ENCODE measurements around the gene SOX1. TPM values are rescaled to one million over a fixed set of nuclear protein-coding genes. Genes with fewer than 3 reads are reported as not detected.

Gene SOX1
- total RNA-seq, 1 donor from 2014 or later = not detected

DNA sequence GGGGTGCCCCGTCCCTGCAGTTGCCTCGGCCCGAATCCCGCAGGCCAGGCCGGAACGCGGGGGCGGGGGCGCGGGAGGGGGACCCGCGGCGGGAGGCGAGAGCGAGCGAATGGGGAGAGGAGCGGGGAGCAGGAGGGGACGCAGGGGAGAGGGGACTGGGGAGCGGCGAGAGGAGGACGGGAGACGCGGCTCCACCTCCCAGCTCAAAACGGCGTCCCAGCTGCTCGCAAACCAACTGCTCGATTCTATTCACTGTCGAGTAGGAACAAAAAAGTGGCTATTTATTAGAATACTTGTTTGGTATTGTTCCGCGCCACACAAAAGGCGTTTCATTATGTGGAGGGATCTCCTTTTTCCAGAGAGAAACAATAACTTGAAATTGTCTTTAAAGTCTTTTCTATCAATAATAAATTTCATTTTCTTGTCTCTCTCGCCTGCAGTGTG lies 10.6 kb upstream of the SOX1 start:
- DNase-seq (ENCODE audit: low spot score in 2 of 2) = no peak
- intact Hi-C loops (cut with DNase I) = no loop called here
- TF ChIP-seq, protein P1, sequence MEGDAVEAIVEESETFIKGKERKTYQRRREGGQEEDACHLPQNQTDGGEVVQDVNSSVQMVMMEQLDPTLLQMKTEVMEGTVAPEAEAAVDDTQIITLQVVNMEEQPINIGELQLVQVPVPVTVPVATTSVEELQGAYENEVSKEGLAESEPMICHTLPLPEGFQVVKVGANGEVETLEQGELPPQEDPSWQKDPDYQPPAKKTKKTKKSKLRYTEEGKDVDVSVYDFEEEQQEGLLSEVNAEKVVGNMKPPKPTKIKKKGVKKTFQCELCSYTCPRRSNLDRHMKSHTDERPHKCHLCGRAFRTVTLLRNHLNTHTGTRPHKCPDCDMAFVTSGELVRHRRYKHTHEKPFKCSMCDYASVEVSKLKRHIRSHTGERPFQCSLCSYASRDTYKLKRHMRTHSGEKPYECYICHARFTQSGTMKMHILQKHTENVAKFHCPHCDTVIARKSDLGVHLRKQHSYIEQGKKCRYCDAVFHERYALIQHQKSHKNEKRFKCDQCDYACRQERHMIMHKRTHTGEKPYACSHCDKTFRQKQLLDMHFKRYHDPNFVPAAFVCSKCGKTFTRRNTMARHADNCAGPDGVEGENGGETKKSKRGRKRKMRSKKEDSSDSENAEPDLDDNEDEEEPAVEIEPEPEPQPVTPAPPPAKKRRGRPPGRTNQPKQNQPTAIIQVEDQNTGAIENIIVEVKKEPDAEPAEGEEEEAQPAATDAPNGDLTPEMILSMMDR (IDR thresholded peaks at IDR 0.05) = no peak
- no peaks in the 10 kb centered on the region for H3K36me3 ChIP-seq
- H3K27ac ChIP-seq = no peak overlapping the region
- H3K4me3 ChIP-seq = no peak overlapping the region
- H3K9me3 ChIP-seq = no peaks in the 10 kb centered on the region
- H3K4me1 ChIP-seq = peaks cover 0 to 5% of the 10 kb centered on the region in 2 donors
- peaks cover 7% of the 10 kb centered on the region for H3K27me3 ChIP-seq

DNA sequence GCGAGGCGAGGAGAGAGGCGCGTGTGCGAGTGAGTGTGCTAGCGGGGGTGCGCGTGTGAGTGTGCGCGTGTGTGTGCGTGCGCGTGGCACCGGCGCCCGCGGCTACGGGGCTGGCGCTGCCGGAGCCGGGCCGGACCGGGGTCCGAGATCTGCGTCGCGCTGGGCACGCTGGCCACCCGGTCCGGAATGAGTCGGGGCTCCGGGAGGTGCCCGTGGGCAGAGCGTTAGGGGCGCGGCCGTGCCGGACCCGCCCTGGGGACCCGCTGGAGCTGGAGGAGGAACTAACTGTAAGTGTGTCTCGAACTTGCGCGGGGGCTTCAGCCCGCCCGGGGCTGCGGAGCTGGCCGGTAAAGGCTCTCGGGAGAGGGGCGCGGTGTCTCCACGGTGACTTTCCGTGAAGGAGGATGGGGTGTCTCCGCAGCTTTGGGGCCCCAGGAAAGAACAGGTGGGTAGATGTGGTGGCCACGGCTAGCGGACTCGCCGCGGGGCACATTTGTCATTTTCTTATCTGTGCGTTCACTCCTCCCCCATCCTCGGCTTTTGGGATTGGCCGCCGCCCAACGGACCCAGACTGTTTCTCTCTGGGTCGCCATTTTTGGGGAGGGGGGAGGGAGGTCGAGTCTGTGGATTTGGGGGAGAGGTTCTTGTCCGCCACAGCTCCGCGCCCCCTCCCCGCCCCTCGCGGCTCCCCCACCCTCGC lies 10.1 kb upstream of the SOX1 start:
- Histone ChIP-seq H3K4me3 (no peak overlapping the region), H3K27me3 (peaks cover 7% of the 10 kb centered on the region), H3K4me1 (peaks cover 0 to 5% of the 10 kb centered on the region in 2 donors), H3K27ac (no peak overlapping the region), H3K9me3 (no peaks in the 10 kb centered on the region), H3K36me3 (no peaks in the 10 kb centered on the region)
- intact Hi-C loops (cut with DNase I) = no loop called here
- TF ChIP-seq, protein P1 (IDR thresholded peaks at IDR 0.05) = no peak
- DNase-seq (ENCODE audit: low spot score in 2 of 2) = no peak

DNA sequence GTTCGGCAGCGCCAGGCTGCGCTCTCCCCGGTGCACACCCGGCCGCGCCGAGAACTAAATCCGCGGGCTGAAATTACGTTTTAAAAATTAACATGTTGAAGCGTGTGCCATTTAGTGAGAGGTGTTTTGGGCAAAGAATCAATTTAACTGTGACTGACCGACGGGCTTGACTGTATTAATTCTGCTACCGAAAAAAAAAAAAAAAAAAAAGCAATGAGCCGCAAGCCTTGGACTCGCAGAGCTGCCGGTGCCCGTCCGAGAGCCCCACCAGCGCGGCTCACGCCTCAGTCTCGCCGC lies 9.6 kb upstream of the SOX1 start:
- no peak overlapping the region for H3K27ac ChIP-seq
- intact Hi-C loops (cut with DNase I) = no loop called here
- H3K36me3 ChIP-seq = no peaks in the 10 kb centered on the region
- H3K4me3 ChIP-seq = no peak overlapping the region
- TF ChIP-seq, protein P1 (IDR thresholded peaks at IDR 0.05) = no peak
- no peak for DNase-seq (ENCODE audit: low spot score in 2 of 2)
- H3K27me3 ChIP-seq = peaks cover 7% of the 10 kb centered on the region
- H3K9me3 ChIP-seq = no peaks in the 10 kb centered on the region
- H3K4me1 ChIP-seq = peaks cover 0 to 5% of the 10 kb centered on the region in 2 donors

DNA sequence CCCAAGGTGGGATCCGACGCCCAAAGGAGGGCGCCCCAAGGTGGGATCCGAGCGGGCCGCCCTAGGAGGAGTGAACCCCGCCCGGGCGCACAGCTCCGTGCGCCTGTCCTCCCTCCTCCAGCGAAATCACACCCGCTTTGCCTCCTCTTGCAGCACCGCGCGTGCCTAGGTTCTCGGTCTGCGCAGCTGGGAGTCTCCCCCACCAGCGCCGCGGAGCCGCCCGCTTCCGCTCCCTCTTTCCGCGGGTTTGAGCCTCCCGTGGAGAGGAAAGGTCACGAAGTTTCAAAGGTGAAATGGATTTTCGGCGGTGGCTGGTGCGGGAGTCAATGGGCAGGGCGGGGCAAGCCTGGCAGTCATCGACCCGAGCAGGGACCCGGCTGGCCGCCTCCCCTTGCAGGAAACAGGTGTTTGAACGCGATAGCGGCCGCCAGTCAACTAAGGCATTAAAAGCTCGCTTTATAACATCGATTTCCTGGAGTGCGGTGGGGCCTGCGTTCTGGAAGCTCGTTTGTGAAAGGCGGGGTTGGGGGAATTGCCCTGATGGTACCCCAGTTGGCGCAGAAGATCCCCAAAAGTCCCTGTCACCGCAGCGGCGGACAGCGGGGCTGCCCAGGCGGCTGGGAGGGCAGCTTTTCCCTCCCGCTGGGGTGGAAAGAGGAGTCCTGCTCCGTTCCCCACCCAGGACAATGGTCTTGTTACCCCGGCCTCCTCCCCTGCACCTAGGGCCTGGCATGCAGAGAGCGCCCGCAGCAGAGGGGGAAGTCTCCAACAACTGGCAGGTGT lies 9.0 kb upstream of the SOX1 start:
- Histone ChIP-seq H3K4me1 (peaks cover 0 to 5% of the 10 kb centered on the region in 2 donors), H3K4me3 (no peak overlapping the region), H3K27me3 (peaks cover 7% of the 10 kb centered on the region), H3K9me3 (no peaks in the 10 kb centered on the region), H3K36me3 (no peaks in the 10 kb centered on the region), H3K27ac (no peak overlapping the region)
- intact Hi-C loops (cut with DNase I) = no loop called here
- DNase-seq (ENCODE audit: low spot score in 2 of 2) = no peak
- TF ChIP-seq, protein P1 (IDR thresholded peaks at IDR 0.05) = no peak

DNA sequence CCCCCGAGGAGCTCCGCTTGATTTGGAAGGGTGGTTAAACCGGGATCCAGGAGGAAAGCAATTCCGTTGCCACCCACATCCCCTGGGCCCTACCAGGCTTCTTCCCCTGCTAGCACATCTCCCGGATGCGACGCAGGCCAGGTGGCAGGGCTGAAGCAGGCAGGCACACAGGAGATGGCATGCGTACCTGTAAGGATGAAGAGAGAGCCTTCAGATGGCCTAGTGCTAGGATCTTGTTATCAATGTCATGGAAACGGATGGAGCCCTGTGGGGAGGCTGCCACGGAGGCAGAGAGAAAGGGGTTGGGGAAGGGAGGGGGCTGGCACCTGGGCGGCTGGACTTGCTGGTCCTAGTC lies 8.5 kb upstream of the SOX1 start:
- peaks cover 7% of the 10 kb centered on the region for H3K27me3 ChIP-seq
- H3K36me3 ChIP-seq = no peaks in the 10 kb centered on the region
- H3K4me1 ChIP-seq = peaks cover 0 to 5% of the 10 kb centered on the region in 2 donors
- intact Hi-C loops (cut with DNase I) = no loop called here
- no peak overlapping the region for H3K27ac ChIP-seq
- DNase-seq (ENCODE audit: low spot score in 2 of 2) = no peak
- H3K9me3 ChIP-seq = no peaks in the 10 kb centered on the region
- TF ChIP-seq, protein P1 (IDR thresholded peaks at IDR 0.05) = no peak
- no peak overlapping the region for H3K4me3 ChIP-seq
